Left lobe of liver (tissue), 2 donors: ENCODE measurements around the gene BEND5. TPM values are rescaled to one million over a fixed set of nuclear protein-coding genes. Genes with fewer than 3 reads are reported as not detected.

Experiments used
- ATAC-seq: fragments of 200-7000 bp; cut with Tn5 transposase; one replicate; pipeline ENCODE4 v1.9.1; 2020; ENCODE audit warnings: mild to moderate bottlenecking, moderate library complexity
- DNase-seq: peaks from one replicate; pipeline ENCODE4 v3.0.0-alpha.2; 2020; ENCODE audit warnings: low spot score
- total RNA-seq: library from RNA; stranded (reverse); gene quantifications from one replicate; pipeline ENCODE4 v1.2.1, GENCODE V29; 2021
- donor health status: DM: no; HTN: no; CAD: no; lungs with moderate emphysema.
- donor health status: DM: no; HTN: yes; CAD: no.

The BEND5 gene
- total RNA-seq, 1 donor from 2014 or later = 0.20 TPM

- DNase-seq = no peak
- no peak for ATAC-seq
Measured at GRCh38 chr1:48765335-48765734, 11.4 kb downstream of the BEND5 start.

- ATAC-seq (no peak), DNase-seq (no peak)
Measured at GRCh38 chr1:48761986-48762385, 14.7 kb downstream of the BEND5 start.

- ATAC-seq (no peak), DNase-seq (no peak)
Measured at GRCh38 chr1:48761411-48761810, 15.3 kb downstream of the BEND5 start.

GRCh38 chr1:48760857-48761256 lies 15.8 kb downstream of the BEND5 start:
- DNase-seq = no peak

GRCh38 chr1:48758976-48759375 lies 17.7 kb downstream of the BEND5 start:
- no peak for ATAC-seq
- no peak for DNase-seq

More at GRCh38 chr1:48760857-48761256, 15.8 kb downstream of the BEND5 start:
- no peak for ATAC-seq

- DNase-seq = no peak
- ATAC-seq = no peak
Measured at GRCh38 chr1:48757363-48757762, 19.3 kb downstream of the BEND5 start.

GRCh38 chr1:48756683-48757316 lies 19.9 kb downstream of the BEND5 start:
- DNase-seq (no peak), ATAC-seq (no peak)

- no peak for DNase-seq
- no peak for ATAC-seq
Measured at GRCh38 chr1:48753293-48753692, 23.4 kb downstream of the BEND5 start.

- no peak for ATAC-seq
- no peak for DNase-seq
Measured at GRCh38 chr1:48750109-48750508, 26.6 kb downstream of the BEND5 start.

- DNase-seq (no peak), ATAC-seq (no peak)
Measured at GRCh38 chr1:48749068-48749467, 27.6 kb downstream of the BEND5 start.

- DNase-seq = no peak
- ATAC-seq = no peak
Measured at GRCh38 chr1:48746906-48747305, 29.8 kb downstream of the BEND5 start.

GRCh38 chr1:48744032-48744431 lies 32.7 kb downstream of the BEND5 start:
- no peak for ATAC-seq

GRCh38 chr1:48743480-48743879 lies 33.2 kb downstream of the BEND5 start:
- ATAC-seq = no peak
- DNase-seq = no peak

More at GRCh38 chr1:48744032-48744431, 32.7 kb downstream of the BEND5 start:
- DNase-seq = no peak

GRCh38 chr1:48741380-48741779 lies 35.3 kb downstream of the BEND5 start:
- DNase-seq (no peak), ATAC-seq (no peak)

- DNase-seq = no peak
- ATAC-seq = no peak
Measured at GRCh38 chr1:48740621-48741020, 36.1 kb downstream of the BEND5 start.

GRCh38 chr1:48739091-48739490 lies 37.6 kb downstream of the BEND5 start:
- DNase-seq (no peak), ATAC-seq (no peak)

- no peak for DNase-seq
- no peak for ATAC-seq
Measured at GRCh38 chr1:48738356-48738755, 38.3 kb downstream of the BEND5 start.

- ATAC-seq = no peak
Measured at GRCh38 chr1:48735796-48736195, 40.9 kb downstream of the BEND5 start.

GRCh38 chr1:48730164-48730910 lies 46.4 kb downstream of the BEND5 start:
- ATAC-seq = no peak

More at GRCh38 chr1:48735796-48736195, 40.9 kb downstream of the BEND5 start:
- no peak for DNase-seq

GRCh38 chr1:48728584-48728983 lies 48.1 kb downstream of the BEND5 start:
- DNase-seq (no peak), ATAC-seq (no peak)

More at GRCh38 chr1:48730164-48730910, 46.4 kb downstream of the BEND5 start:
- no peak for DNase-seq

- DNase-seq (no peak), ATAC-seq (no peak)
Measured at GRCh38 chr1:48726557-48727215, 50.0 kb downstream of the BEND5 start.

- DNase-seq (no peak), ATAC-seq (no peak)
Measured at GRCh38 chr1:48726139-48726538, 50.6 kb downstream of the BEND5 start.
